ENCODE data around the gene TMEM145. TPM values are rescaled to one million over a fixed set of nuclear protein-coding genes. Genes with fewer than 3 reads are reported as not detected.

The TMEM145 gene
- total and polyA plus RNA-seq, 10 of the 15 experiments (the other 5 are each of a cell fraction or from before 2014, with no cell fraction given), result 0.04 to 0.97 (median 0.16) TPM; not detected in 4

GRCh38 chr19:42268704-42269477 lies 44.2 kb upstream of the TMEM145 start, which contains the start of gene CIC (continued):
- TF ChIP-seq ZBTB33 (IDR thresholded peaks at IDR 0.05) (no peak; the same call in 1 of the 2 replicates), KLF5 (IDR thresholded peaks at IDR 0.05; ENCODE audit: partially characterized antibody) (peak; percentile 98), SUZ12 (IDR thresholded peaks at IDR 0.05; ENCODE audit: unreplicated experiment) (no peak), ZSCAN29 (IDR thresholded peaks at IDR 0.05) (no peak), NFXL1 (IDR thresholded peaks at IDR 0.05; ENCODE audit: borderline replicate concordance) (no peak), CEBPZ (IDR thresholded peaks at IDR 0.05; ENCODE audit: low read depth, low read length) (peak; percentile 99), SMAD1 (IDR thresholded peaks at IDR 0.05; ENCODE audit: low read depth, partially characterized antibody) (no peak), KAT2A (conservative IDR thresholded peaks at IDR 0.05; ENCODE audit: control insufficient read depth, low read depth, low read length) (no peak), SP1 (IDR thresholded peaks at IDR 0.05; ENCODE audit: low read depth, low read length) (peak; percentile 99), POLR2AphosphoS2 (IDR thresholded peaks at IDR 0.05; ENCODE audit: low read depth, low read length) (no peak), SIX5 (IDR thresholded peaks at IDR 0.05; ENCODE audit: low read depth, low read length, severe bottlenecking) (peak; percentile 95), BCL3 (IDR thresholded peaks at IDR 0.05; ENCODE audit: borderline replicate concordance, insufficient read depth, low read depth, low read length, poor library complexity, severe bottlenecking) (no peak), EZH2 (IDR thresholded peaks at IDR 0.05; ENCODE audit: borderline replicate concordance, control insufficient read depth, low read depth, low read length) (no peak), NFYB (IDR thresholded peaks at IDR 0.05; ENCODE audit: insufficient read depth, low read depth, low read length) (peak; percentile 93), IKZF2 (IDR thresholded peaks at IDR 0.05) (peak in 1 of 2 experiments; percentile 65; a peak in 1 of 4 replicates), MYB (IDR thresholded peaks at IDR 0.05; ENCODE audit: borderline replicate concordance, low read depth, low read length) (no peak), RCOR1 (conservative IDR thresholded peaks at IDR 0.05; ENCODE audit: low read depth, low read length) (no peak), YBX1 (IDR thresholded peaks at IDR 0.05) (no peak), ZNF217 (IDR thresholded peaks at IDR 0.05) (no peak), TCF12 (IDR thresholded peaks at IDR 0.05; ENCODE audit: low read depth, low read length) (no peak), DPF2 (IDR thresholded peaks at IDR 0.05) (peak; percentile 100)

Measured in GM12878 (cell line).